C4-2B (cell line): ENCODE data around the gene NBAS.

ENCODE experiments used
- CTCF ChIP-seq: fragments of 450-650 bp; conservative IDR thresholded peaks from 2 replicates; pipeline ENCODE4 v1.5.1; 2017; ENCODE audit warnings: mild to moderate bottlenecking
- ZFX ChIP-seq: fragments of 450-650 bp; IDR thresholded peaks from 2 replicates; pipeline ENCODE4 v1.6.1; 2017

GRCh38 chr2:15456352-15456751, 104.8 kb downstream of the NBAS start:
- TF ChIP-seq CTCF (no peak), ZFX (no peak)
